HG02763 (cell line): ENCODE measurements around the gene OR6A2.

Experiments
- ATAC-seq: cut with Tn5 transposase; IDR thresholded peaks from one replicate; pipeline ENCODE4 v1.9.1; 2021; ENCODE audit warnings: mild to moderate bottlenecking, moderate library complexity; ENCODE audit not compliant: unreplicated experiment

The OR6A2 gene

DNA sequence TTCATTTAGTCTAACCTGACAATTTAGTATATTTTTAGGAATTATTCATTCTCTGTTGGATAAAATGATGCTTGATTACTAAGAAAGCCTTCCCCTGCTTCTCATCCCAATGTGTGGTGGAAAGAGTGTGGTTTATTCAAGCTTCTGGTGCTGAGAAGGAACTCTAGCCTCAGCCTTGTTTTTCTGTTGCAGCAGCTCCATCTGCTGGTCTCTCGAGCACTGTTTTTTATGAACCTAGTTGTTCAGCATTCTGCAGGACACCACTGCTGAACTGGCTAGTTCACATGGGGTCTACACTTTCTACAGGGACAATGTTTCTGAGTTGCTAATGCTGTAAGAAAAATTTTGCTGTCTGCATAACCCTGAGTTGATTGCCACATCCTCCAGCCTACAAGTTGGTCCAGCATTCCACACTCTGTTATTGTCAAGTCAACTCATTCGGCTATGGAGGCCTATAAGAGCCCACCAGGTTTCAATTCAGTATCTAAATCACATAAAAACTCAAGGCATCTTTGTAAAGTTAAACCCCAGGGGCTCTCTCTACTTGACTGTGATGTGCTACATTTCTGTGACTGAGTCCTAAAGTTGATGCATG is 42.0 kb downstream of the OR6A2 start:
- ATAC-seq: no peak

DNA sequence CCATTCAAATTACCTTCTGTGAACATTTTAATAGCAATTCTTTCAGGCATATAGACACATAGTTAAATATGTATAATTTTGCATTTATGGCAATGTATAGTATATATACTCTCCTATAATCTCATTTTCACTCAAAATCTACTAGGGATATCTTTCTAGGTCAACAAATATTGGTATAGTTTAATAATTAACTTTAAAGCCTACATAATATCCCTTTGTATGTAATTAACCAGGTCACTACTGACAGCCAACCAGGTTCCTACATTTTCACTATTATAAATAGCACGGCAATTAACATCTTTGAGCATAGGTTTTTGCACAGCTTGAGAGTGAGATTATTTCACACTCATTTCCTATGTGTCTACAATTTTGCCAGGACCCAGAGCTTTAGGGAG is 43.5 kb downstream of the OR6A2 start:
- ATAC-seq: no peak

DNA sequence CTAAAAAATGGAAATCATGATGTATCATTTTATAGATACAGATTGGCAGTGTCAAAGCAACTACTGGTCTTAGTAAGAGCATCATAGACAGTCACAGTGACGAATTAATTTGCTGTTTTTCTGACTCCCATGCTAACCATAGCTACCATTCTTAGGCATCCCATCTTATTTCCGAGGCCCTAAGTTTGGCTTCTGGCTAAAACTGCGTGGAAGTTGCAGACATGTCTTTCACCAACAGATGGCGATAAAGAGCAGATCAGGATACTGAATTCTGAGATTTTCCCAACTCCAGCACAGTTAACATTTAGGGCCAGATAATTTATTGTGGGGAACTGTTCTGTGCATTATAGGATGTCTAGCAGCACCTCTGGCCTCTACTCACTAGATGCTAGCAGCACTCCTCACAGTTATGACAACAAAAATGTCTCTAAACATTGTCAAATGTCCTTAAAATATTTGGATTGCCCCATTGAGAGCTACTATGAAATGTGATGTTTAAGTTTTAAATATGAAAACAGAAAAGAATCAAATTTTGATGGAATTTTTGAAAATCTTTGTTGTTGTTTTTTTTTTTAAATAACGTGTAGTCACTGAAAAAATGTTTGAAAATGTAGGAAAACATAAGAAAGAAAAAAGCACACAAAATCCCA is 44.1 kb downstream of the OR6A2 start:
- ATAC-seq: no peak

DNA sequence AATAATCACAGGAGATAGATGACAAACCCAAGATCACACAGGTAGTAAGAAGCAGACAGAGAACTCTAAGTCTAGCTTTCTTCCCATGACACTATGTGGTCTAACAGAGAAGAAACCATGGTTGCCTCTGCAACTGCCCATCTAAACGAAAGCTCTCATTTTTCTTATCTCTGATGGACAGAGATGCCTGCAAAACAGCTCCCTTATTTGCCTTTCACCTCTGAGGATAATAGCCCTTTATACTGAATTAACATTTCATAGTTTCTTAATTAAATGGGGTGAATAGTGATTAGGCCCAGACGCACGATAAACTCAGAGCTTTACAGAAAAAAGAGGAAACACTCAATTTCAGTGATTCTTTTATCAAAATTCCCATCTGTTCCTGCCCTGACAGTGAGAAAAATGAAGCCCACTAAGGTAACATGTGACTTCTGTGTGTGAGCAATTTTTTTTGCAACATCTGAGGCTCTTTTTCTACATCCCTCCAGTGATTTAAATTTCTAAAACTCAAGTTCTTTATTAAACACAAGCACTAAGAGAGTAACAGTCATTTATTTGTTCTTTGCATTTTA is 52.3 kb downstream of the OR6A2 start:
- ATAC-seq: no peak

DNA sequence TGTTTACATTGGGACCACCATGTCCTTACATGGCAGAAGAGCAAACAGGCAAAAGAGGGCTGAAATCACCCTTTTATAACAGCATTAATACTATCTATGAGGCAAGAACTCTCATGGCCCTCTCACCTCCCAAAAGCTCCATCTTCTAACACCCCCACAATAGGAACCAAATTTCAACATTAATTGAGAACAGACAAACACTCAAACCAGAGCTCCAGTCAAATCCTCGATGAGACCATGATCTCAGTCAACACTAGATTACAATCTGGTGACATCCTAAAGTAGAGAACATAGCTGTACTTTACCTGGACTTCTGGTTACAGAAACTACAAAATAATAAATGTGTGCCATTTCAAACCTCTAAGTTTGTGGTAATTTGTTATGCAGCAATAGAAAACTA is 52.9 kb downstream of the OR6A2 start:
- no peak for ATAC-seq

DNA sequence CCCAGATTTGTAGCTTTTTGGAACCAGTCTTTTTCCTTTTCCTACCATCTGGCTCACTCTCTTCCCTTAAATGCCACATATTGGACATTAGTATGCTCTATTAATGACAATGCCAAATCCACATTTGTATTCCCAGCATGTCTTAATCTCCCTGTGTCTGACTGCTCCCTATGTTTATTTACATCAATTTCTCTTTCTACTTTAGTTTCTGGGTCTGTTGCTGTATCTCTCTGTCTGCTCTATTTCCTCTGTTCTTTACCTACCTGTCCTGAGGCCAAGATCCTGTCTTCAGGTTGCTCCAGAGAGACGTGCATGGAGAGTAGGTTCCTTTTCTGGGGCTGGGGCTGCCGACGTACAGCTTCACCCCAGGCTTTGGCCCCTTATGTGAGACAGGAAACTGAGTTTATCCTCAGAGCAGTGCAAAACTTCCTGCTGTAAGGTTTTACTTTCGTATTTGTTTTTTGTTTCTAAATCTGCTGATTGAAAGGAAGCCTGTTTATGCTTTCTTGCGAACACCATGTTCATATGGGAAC is 53.3 kb downstream of the OR6A2 start:
- ATAC-seq: peak; percentile 82

DNA sequence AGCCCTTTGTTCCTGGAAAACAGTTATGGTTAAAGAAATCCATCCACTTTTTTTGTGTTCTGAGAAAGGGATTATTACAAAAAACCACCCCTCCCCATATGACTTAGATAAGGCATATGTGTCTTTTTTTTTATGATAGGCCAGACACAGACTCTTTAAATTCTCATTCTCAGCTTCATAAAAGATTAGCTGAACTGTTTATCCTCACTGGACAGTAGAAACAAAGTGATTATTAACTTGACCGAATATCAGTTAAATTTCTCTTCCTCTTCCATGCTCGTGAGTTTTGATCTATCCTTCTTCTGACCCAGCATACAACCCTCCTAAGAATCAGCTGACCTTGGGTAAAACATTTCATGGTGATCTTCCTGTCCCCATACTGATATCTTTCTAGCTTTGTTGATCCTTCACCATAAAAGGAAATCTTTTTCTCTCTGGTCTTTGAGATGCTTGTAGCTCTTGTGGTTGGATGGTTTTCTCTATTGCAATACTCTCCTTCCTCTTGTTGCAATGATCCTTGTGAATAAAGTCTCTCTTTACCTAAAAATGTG is 53.9 kb downstream of the OR6A2 start:
- ATAC-seq: peak; percentile 62

DNA sequence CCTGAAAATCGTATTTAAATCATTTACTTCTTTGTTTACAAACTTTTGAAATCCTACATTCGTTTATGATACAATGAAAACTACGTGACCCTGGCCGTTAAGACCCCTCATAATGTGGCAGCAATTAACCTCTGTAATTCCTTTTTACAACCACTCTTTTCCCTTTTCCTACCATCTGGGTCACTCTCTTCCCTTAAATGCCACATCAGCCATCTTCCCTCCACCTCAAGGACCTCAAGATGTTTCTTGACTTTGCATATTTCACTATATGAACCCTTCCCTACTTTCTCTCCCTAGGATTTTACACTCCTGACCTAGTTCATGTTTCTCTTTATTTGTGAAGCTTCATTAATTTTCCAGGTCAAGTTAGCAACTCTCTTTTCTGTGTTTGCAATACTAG is 54.5 kb downstream of the OR6A2 start:
- no peak for ATAC-seq

DNA sequence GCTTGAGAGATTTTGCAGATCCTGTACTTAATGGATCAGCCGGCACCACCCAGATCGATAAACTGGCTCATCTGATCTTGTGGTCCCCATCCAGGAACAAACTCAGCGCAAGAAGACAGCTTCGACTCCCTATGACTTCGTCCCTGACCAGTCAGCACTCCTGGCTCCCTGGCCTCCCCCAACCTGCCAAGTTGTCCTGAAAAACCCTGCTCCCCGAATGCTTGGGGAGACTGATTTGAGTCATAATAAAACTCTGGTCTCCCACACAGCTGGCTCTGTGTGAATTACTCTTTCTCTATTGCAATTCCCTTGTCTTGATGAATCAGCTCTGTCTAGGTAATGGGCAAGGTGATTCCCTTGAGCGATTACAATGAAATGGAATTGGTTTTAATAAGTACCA is 57.2 kb downstream of the OR6A2 start:
- ATAC-seq: no peak
